ENCODE results near the gene EPHB2.
A peak's percentile ranks its signal among the peaks of the same experiment; 100 is the strongest.
"Not testable (repeated sequence)": the region's sequence is repeated elsewhere in the genome, so short reads cannot be mapped to it uniquely, and the experiment has no call there.

The EPHB2 gene

GRCh38 chr1:22824466-22824865, 113.8 kb downstream of the EPHB2 start:
- no peak for ATAC-seq

GRCh38 chr1:22824975-22825374, 114.3 kb downstream of the EPHB2 start:
- ATAC-seq: no peak

GRCh38 chr1:22825486-22826189, 115.0 kb downstream of the EPHB2 start:
- ATAC-seq: no peak

GRCh38 chr1:22826604-22827580, 116.3 kb downstream of the EPHB2 start:
- ATAC-seq: no peak

DNA sequence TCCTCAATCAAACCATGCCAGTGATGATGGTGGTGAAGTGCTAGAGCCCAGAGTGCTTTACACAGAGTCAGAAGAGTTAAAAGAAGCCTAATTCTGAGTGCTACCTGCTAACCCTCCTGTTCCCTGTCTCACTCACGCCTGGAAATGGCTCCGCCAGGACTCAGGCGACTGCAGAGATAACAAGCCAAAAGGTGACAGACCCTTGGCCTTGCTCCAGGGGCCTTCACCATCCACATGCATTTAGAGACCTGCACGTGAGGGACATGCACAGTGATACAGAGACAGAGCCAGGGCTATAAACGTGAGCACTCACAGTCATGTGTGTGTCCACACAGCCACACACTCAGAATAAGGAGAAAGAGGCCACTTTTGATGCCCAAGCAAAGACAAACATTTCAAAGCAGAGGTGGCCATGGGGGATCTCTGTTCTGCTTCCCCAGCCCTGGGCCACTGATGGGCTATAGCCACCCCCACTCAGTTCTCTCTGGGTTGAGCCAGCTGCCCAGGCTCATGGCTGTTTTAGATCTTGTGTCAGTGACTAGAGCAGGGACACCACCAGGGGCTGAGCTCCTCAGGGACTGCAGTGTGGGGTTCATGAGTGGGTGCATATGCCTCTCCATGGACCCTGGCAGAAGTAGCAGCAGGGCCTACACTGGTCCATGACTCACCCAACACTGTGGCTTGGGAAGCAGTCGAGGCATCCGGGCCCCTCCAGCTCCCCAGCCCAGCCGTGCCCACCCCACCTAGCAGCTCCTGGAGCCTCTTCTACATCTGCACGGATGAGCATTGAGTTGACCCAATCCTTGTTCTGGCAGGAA, 117.2 kb downstream of the EPHB2 start:
- ATAC-seq: no peak

- no peak for ATAC-seq
These were observed 118.1 kb downstream of the EPHB2 start for GRCh38 chr1:22828484-22829308.

DNA sequence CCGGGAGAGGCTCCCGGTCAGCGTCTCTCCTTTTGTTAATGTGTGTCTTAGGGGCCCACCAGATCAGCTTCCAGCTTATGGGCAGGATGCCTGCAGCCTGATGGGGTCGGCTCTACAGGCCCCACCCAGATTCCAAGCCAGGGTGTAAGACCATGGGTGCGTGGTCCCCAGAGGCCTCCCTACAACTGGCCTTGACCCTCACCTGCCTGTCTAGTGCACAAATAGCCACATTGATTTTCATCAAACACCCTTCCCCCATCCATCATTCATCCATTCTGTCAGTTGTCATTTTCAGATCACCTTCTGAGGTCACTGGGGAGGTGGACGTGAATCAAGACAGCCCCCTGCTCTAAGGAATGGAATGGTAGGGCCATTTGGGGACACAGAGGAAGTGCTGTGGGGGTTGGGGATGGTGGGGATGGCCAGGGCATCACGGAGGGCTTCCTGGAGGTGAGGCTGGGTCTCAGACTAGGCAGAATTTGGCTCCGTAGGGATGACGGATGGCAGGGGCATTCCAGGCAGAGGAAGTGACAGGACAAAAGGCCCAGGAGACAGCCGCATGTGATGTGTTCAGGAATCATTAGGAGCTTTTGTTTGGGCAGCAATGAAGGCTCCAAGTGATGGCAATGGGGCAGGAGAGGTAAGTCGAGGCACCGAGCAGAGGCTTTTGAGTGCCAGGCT, 118.8 kb downstream of the EPHB2 start:
- ATAC-seq: no peak

DNA sequence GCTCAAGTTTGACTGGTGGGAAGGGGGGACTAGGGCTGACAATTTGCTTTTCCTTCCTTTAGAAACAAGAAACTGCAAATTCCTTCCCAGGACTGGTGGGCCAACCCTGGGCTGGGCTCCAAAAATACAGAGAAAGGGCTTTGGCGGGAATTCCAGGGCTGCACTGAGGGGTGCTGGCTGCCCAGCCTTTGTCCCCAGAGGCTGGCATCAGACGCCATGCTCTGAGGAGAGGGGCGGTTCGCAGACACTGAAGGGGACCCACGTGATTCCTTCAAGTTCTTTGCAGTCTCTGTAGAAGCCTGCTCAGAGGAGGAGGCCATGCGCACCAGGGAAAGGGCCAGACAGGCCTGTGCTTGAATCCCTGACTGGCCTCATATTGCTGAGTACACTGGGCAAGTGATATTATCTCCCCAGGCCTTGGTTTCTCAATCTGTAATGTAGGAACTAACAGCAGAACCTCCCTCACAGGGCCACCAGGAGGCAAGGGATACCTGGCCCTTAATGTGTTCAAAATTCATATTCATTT, 119.5 kb downstream of the EPHB2 start:
- ATAC-seq: no peak

DNA sequence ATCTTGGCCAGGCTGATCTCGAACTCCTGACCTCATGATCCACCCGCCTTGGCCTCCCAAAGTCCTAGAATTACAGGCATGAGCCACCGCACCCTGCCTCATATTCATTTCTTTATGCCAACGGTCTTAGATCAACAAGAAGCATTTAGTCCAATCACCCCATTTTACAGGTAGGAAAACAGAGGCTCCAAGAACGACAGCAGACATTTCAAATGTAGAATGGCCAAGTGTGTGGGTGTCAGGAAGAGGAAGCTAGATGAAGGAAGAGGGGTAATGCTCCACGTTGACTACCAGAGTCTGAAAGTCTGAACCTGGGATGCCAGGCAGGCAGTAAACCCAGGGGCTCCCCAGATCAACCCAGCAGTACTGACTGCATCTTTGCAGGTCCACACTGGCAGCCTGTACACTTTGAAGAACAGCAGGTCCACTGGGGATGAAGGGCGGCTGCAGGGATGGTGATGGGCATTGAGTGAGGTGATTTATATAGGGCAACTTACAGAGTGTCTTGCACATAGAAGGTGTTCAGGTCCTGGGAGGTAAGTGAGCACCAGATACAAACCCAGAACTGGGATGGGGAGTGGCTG, 120.2 kb downstream of the EPHB2 start:
- ATAC-seq: no peak

- peak; percentile 58 to 59 for ATAC-seq
These were observed 121.2 kb downstream of the EPHB2 start for GRCh38 chr1:22831729-22832413.

DNA sequence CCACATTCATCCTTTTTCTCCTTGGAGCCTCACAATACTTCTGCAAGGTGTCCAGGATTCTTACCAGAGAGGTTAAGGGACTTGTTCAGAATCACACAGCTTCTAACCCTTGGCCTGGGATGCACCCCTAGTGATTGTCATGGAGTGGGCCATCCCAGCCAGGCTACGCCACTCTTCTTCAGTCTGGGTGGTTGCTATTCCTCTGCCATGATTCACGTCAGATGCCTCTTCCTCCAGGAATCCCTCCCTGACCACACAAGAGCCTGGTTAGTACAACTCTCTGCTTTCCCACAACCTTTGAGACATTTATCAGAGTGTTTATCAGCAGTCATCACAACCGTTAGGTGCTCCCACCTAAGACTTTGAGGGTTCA, 121.8 kb downstream of the EPHB2 start:
- no peak for ATAC-seq

GRCh38 chr1:22833699-22834098, 123.1 kb downstream of the EPHB2 start:
- ATAC-seq: no peak

DNA sequence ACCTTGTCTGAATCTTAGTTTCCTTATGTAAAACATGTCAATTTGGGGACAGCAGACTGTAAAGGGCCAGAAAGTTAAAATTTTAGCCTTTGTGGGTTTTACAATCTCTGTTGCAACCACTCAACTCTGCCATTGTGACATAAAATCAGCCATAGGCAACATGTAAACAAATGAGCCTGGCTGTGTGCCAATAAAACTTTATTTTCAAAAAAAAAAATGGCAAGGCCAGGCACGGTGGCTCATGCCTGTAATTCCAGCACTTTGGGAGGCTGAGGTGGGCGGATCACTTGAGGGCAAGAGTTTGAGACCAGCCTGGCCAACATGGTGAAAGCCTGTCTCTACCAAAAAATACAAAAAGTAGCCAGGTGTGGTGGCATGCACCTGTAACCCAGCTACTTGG, 123.8 kb downstream of the EPHB2 start:
- ATAC-seq: not testable (repeated sequence)

GRCh38 chr1:22835636-22836319, 125.1 kb downstream of the EPHB2 start:
- ATAC-seq: no peak

- ATAC-seq: no peak
These were observed 126.2 kb downstream of the EPHB2 start for GRCh38 chr1:22836850-22837249.

DNA sequence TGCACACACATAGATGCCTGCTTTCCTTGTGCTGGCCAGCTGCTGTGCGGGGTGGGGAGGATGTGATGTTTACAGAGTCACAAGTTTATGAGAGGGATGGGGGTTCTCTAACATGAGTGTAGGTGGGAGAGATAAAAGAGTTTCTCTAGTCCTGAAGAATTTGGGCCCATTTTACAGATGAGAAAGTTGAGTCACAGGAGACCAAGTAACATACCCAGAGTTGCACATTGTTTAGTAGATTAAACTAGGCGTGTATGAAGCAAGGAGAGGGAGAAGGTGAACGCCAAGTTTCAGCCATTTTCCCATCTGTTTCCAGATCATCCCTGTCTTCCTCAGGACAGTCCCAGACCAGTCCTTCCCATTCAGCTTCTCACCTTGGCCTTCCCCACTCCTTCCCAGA, 126.7 kb downstream of the EPHB2 start:
- ATAC-seq: no peak

GRCh38 chr1:22838965-22839364, 128.3 kb downstream of the EPHB2 start:
- ATAC-seq: no peak

DNA sequence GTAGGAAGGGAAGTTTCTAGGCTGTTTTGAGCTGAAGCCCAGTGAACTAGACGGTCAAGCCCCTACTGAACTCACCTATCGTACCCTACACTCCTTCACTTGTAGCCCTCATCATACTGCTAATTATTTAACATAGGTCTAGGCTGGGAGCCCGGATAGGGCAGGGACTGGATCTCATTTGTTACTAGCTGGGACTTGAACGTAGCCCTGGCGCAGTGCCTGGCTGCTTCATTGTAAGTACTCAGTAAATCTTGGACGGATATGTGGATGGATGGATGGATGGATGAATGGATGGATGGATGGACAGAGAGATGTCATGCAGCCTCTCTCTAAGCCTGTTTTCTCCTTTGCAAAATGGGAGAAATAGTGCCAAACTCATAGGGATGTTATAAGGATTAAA, 129.2 kb downstream of the EPHB2 start:
- no peak for ATAC-seq

- no peak for ATAC-seq
These were observed 130.5 kb downstream of the EPHB2 start for GRCh38 chr1:22841142-22841541.

DNA sequence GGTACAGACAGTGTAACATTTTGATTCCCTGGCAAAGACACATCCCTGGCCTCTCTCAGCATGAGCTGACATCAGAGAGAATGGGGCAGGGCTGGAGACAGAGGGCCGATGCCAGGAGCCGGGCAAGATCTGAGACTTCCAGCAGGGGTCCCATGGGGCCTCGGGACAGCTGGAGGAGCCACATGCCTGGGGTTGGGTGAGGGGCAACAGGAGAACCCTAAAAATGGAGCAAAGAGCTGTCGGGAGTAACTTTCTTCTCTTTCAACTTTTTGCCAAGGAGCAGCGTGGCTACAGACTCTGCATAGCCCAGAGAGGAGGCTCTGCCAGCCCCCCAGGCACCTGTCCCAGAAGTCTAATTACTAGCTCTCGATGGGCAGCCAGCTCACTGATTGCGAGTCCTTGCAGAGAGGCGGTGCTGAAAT, 131.2 kb downstream of the EPHB2 start:
- ATAC-seq: no peak
